Measurements from ENCODE around the gene CEP85L.

Gene CEP85L

GRCh38 chr6:118661831-118662230, 10.4 kb upstream of the CEP85L start:
- no peak for DNase-seq (ENCODE audit: low spot score)
- FAIRE-seq, result no peak

GRCh38 chr6:118660218-118660569, 8.8 kb upstream of the CEP85L start:
- FAIRE-seq, result no peak

GRCh38 chr6:118659513-118660217, 8.3 kb upstream of the CEP85L start:
- FAIRE-seq, result no peak
- DNase-seq (ENCODE audit: low spot score), result no peak

More at GRCh38 chr6:118660218-118660569, 8.8 kb upstream of the CEP85L start:
- DNase-seq (ENCODE audit: low spot score), result no peak

DNA sequence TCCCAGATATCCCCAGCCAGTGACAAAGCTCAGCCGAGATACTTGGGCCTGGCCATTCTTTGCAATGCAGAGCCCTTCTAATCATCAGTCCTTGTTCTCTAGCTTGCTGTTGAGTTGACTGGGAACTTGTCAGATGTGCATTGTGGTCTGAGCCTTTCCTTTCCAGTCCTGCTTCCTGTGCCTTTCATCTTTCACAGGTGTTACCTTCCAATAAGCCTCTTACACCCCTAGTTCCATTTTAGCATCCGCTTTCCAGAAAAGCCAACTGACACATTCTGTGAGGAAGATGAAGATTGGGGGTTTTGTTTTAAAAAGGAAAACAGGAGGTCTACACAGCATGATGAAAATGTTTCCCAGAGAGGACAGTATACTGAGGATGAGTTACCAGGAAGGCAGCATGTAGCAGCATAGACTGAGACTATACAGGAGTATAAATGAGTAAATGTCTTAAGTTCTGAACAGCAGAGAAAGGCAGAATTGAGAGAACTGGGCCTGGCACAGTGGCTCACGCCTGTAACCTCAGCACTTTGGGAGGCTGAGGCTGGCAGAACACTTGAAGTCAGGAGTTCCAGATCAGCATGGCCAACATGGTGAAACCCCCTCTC, 5.6 kb upstream of the CEP85L start:
- FAIRE-seq, result no peak
- DNase-seq (ENCODE audit: low spot score), result no peak

- DNase-seq (ENCODE audit: low spot score) (no peak), FAIRE-seq (no peak)
Measured at GRCh38 chr6:118652051-118652615, 742 bp upstream of the CEP85L start.

GRCh38 chr6:118650582-118651281, 659 bp downstream of the CEP85L start:
- peak; percentile 44 for DNase-seq (ENCODE audit: low spot score)
- FAIRE-seq, result no peak

- DNase-seq (ENCODE audit: low spot score), result no peak
- FAIRE-seq, result no peak
Measured at GRCh38 chr6:118649918-118650581, 1.3 kb downstream of the CEP85L start.

DNA sequence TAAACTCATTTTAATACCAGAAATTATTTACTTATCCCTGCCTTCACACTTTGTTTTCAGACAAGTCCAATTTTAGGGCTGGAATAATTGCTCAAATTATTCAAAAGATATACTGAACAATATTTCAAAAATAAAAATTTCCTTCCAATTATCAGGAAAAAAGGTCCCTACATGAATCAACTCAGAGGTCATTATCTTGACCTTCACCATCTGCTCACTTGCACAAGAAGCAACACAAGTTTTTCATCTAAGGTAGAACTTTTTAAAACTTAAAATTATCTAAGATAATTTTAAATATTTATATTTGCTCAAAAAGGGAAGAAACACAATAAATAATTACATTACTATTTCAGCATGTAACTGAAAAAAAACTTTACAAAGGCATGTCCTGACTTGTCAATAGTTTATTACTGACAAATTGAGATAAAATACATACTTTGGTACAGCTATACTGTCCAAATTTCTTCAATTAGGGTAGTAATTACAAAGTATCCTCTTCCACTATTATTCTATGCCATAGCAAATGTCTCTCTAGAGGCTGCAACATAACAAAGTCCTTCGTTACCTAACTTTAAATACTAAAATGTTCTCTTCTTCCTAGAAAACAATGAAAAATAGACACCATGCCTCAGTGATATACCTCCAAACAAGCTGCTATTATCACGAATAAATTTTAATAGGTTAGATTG, 2.4 kb downstream of the CEP85L start:
- no peak for FAIRE-seq

DNA sequence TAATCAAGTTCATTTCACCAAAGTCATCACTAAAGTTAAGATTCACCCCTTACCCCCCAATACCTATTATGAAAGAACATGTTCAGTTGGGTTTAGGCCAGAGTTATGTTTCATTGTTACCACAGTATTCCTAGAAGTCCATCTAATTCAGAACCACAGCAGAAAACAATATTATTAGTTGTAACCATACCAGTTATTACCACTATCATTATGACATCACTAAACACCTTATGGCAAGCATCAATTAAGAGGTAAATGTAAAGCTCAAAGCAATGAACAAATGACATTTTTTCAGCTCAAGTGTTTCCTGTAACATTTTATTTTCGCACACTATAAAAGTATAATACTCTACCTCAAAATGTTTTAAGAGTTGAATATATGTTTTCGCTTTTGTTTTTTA, 4.4 kb downstream of the CEP85L start:
- FAIRE-seq, result no peak
- DNase-seq (ENCODE audit: low spot score), result no peak

More for the DNA sequence above, 2.4 kb downstream of the CEP85L start:
- DNase-seq (ENCODE audit: low spot score), result no peak

DNA sequence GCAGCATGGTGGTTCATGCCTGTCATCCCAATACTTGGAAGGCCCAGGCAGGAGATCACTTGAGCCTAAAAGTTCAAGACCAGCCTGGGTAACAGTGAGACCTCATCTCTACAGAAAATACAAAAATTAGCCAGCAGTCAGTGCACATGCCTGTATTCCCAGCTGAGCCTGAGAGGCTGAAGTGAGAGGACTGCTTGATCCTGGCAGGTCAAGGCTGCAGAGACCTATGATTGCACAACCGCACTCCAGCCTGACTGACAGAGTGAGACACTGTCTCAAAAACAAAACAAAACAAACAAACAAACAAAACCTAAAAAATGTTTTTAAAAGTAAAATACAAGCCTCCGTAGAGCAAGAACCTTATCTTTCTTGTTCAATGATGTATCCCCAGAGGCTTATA, 6.0 kb downstream of the CEP85L start:
- no peak for DNase-seq (ENCODE audit: low spot score)
- FAIRE-seq, result no peak

- no peak for FAIRE-seq
- no peak for DNase-seq (ENCODE audit: low spot score)
Measured at GRCh38 chr6:118644007-118644406, 7.4 kb downstream of the CEP85L start.

GRCh38 chr6:118641042-118641441, 10.3 kb downstream of the CEP85L start:
- DNase-seq (ENCODE audit: low spot score) (no peak), FAIRE-seq (no peak)

DNA sequence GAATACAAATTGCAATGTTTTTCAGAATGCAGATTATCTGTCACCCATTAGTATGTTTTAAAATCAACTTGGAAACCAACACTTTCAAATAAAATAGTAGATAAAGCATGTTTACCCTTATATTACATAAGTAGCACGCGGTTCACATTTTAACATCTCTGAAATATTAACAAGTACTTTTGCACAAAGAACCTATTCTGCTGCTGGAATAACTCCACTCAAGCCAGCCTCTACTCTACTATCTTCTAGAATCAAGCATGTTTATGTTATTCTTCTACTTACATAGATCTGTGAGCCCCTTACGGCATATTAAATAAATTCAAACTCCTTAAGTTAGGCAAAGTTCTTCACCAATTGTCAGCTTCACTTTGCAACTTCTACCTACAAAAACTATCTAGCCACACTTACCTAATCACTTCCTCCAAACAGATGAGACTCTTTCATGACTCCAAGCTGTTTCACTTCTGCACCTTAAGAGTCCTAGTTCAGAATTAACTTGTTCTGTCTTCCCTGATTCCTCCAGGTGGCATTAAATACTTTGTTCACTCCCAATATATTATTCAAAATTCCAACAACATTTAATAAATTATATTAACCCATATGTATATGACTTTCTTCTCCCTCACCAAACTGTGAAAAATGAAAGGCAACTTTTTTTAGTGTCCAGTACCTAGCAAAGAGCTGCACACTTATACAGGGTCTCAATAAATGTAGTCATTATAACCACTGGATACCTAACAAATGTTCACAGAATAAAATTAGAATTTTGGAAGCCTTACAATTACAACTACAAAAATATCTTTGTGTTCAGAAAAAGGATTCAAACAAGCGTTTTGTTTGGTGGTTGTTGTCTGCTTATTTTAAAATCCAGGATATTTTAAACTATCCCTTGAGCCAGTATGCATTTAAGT, 12.1 kb downstream of the CEP85L start:
- FAIRE-seq (no peak), DNase-seq (ENCODE audit: low spot score) (no peak)

- FAIRE-seq (no peak), DNase-seq (ENCODE audit: low spot score) (no peak)
Measured at GRCh38 chr6:118638288-118638687, 13.1 kb downstream of the CEP85L start.

DNA sequence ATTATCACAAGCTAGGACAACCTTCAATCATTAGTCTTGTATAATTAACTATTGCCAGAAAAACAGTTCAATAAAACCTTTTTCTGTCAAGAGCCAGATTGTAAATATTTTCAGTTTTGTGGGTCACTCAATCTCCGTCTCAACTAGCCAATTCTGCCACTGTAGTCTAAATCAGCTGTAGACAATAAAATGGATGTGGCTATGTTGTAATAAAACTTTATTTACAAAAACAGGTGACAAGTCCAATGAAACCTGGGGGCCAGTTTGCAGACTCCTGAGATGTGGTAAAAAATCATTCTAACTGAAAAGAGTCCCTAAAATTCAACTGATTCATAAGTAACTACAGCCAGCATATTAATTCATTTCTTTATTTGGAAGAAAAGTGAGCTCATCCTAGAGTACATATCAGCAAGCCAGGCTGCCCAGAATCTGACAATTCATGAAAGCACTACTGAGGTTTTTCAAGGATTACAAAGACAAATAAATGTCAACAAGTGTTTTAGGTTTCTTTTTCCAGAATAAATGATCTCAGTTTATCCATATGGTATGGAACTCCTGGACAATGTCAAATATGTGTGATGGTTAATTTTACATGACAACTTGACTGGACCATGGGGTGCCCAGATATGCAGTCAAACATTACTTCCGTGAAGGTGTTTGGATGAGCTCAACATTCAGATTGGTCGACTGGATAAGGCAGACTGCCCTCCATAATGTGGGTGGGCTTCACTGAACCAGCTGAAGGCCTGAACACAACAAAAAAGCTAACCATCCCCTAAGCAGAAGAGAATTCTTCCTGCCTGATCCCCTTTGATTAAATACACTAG, 15.3 kb downstream of the CEP85L start:
- no peak for FAIRE-seq
- DNase-seq (ENCODE audit: low spot score), result no peak

DNA sequence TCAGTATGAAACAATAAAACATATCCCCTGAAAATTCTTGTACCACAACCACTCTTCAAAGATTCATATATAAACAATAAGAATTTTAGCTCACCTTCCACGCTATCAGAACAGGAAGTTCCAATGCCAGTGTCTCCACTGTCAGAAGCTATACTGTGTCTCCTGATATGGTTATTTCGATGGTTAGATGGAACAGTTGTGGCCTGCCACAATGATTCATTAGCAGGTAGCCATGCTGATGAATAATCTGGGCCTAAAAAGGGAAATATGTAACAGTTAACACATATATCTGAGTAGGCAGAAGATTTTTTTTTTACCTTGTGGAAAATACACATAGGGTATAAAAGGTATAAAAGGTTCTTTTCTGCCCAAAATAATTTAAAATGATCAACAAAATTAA, 19.0 kb downstream of the CEP85L start:
- DNase-seq (ENCODE audit: low spot score) (no peak), FAIRE-seq (no peak)

- FAIRE-seq (peak; percentile 20), DNase-seq (ENCODE audit: low spot score) (no peak)
Measured at GRCh38 chr6:118630923-118631322, 20.5 kb downstream of the CEP85L start.

- FAIRE-seq (no peak), DNase-seq (ENCODE audit: low spot score) (no peak)
Measured at GRCh38 chr6:118630067-118630466, 21.3 kb downstream of the CEP85L start.

DNA sequence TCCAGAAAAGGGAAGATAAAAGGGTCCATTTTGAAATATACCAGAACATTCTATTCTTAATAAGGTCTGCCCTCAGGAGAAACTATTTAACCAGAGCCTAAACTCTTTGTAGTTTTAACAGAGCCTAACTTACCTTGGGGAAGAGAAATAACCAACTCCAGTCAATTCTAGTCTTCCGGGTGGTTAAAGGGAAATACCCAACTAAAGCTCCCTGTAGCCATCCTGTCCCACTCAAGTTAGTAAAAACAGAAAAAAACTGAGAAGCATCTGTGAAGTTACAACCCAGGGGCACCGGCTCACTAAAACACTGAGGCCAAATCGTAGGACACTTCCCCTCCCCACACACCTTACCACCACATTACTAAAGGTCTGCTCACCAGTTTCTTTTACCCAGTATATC, 23.7 kb downstream of the CEP85L start:
- DNase-seq (ENCODE audit: low spot score) (no peak), FAIRE-seq (no peak)
